Measurements from ENCODE around the gene SPARCL1. TPM values are rescaled to one million over a fixed set of nuclear protein-coding genes. Genes with fewer than 3 reads are reported as not detected.
"Not testable (repeated sequence)": the region's sequence is repeated elsewhere in the genome, so short reads cannot be mapped to it uniquely, and the experiment has no call there.

The SPARCL1 gene
- total RNA-seq (100 to 1,000 TPM; 343 to 386 (median 355) TPM), polyA plus RNA-seq (492 TPM)
- long read RNA-seq, donor 1, transcript SPARCL1-201 (11 exons, 2,906 nt) = major isoform, 330 of 452 reads
- long read RNA-seq, donor 1, transcript SPARCL1-202 (12 exons, 2,994 nt) = minor isoform, 15 of 452 reads
- long read RNA-seq, donor 1, partial matches to known transcripts = 97 of 452 reads
- long read RNA-seq, donor 1, other reads (novel, unspliced or antisense) = 8 of 452 reads
- long read RNA-seq, donor 2, transcript SPARCL1-202 (12 exons, 2,994 nt) = minor isoform, 6 of 206 reads
- long read RNA-seq, donor 2, transcript SPARCL1-201 (11 exons, 2,906 nt) = major isoform, 174 of 206 reads
- long read RNA-seq, donor 2, partial matches to known transcripts = 19 of 206 reads
- long read RNA-seq, donor 2, other reads (novel, unspliced or antisense) = 7 of 206 reads
- long read RNA-seq, donor 3, transcript SPARCL1-202 (12 exons, 2,994 nt) = minor isoform, 9 of 698 reads
- long read RNA-seq, donor 3, transcript SPARCL1-203 (5 exons, 950 nt) = minor isoform, 10 of 698 reads
- long read RNA-seq, donor 3, transcript SPARCL1-201 (11 exons, 2,906 nt) = major isoform, 375 of 698 reads
- long read RNA-seq, donor 3, partial matches to known transcripts = 281 of 698 reads
- long read RNA-seq, donor 3, other reads (novel, unspliced or antisense) = 21 of 698 reads
- long read RNA-seq, donor 4, transcript SPARCL1-201 (11 exons, 2,906 nt) = major isoform, 221 of 251 reads
- long read RNA-seq, donor 4, partial matches to known transcripts = 17 of 251 reads
- long read RNA-seq, donor 4, other reads (novel, unspliced or antisense) = 9 of 251 reads

- intact Hi-C loops (cut with DNase I) = no loop called here
- DNase-seq = peak in 2 of 3 donors; percentile 44 to 71
Observed at GRCh38 chr4:87529187-87529586, at the start of gene SPARCL1. Gene SPARCL1, minus strand, starts transcription at chr4:87529376. Its CDS starts 29,802 bp downstream, at chr4:87499574.

GRCh38 chr4:87575983-87576382 is 46.8 kb upstream of the SPARCL1 start:
- Histone ChIP-seq H3K27ac (ENCODE audit: low read length) (no peak overlapping the region), H3K27me3 (ENCODE audit: control insufficient read depth, insufficient read depth) (no peaks in the 10 kb centered on the region), H3K9me3 (ENCODE audit: control insufficient read depth, low read length) (no peaks in the 10 kb centered on the region), H3K4me3 (ENCODE audit: low read length) (no peak overlapping the region), H3K4me1 (ENCODE audit: control insufficient read depth, insufficient read depth, low read length) (no peaks in the 10 kb centered on the region)
- intact Hi-C loops (cut with DNase I) = no loop called here
- ATAC-seq (no peak), DNase-seq (no peak)

More at GRCh38 chr4:87529187-87529586, at the start of gene SPARCL1:
- Histone ChIP-seq H3K4me3 (ENCODE audit: low read length) (peak within 1 kb of the TSS; percentile 86), H3K27me3 (ENCODE audit: control insufficient read depth, insufficient read depth) (no peaks in the 10 kb centered on the region), H3K4me1 (ENCODE audit: control insufficient read depth, insufficient read depth, low read length) (peaks cover 2% of the 10 kb centered on the region), H3K27ac (ENCODE audit: low read length) (peak within 1 kb of the TSS; percentile 98), H3K9me3 (ENCODE audit: control insufficient read depth, low read length) (no peaks in the 10 kb centered on the region)
- ATAC-seq = peak; percentile 51 to 70
- WGBS = 26% methylated on average over 4 of the region's 4 CpGs

- intact Hi-C loops (cut with DNase I) = no loop called here
- ATAC-seq (no peak), DNase-seq (no peak)
- no peaks in the 10 kb centered on the region for H3K27me3 ChIP-seq (ENCODE audit: control insufficient read depth, insufficient read depth)
- no peak overlapping the region for H3K27ac ChIP-seq (ENCODE audit: low read length)
- H3K4me1 ChIP-seq (ENCODE audit: control insufficient read depth, insufficient read depth, low read length) = no peaks in the 10 kb centered on the region
- H3K9me3 ChIP-seq (ENCODE audit: control insufficient read depth, low read length) = no peaks in the 10 kb centered on the region
- no peak overlapping the region for H3K4me3 ChIP-seq (ENCODE audit: low read length)
- 97% methylated on average over 1 of the region's 1 CpG for WGBS
Observed at GRCh38 chr4:87575408-87575807, 46.2 kb upstream of the SPARCL1 start.

GRCh38 chr4:87574996-87575395 is 45.8 kb upstream of the SPARCL1 start:
- ATAC-seq = no peak
- H3K27ac ChIP-seq (ENCODE audit: low read length) = no peak overlapping the region

GRCh38 chr4:87574376-87574775 is 45.2 kb upstream of the SPARCL1 start:
- H3K27ac ChIP-seq (ENCODE audit: low read length); DNase-seq; ATAC-seq; H3K9me3 ChIP-seq (ENCODE audit: control insufficient read depth, low read length); intact Hi-C loops (cut with DNase I); H3K27me3 ChIP-seq (ENCODE audit: control insufficient read depth, insufficient read depth); H3K4me1 ChIP-seq (ENCODE audit: control insufficient read depth, insufficient read depth, low read length); H3K4me3 ChIP-seq (ENCODE audit: low read length): not testable (repeated sequence)

More at GRCh38 chr4:87574996-87575395, 45.8 kb upstream of the SPARCL1 start:
- no peaks in the 10 kb centered on the region for H3K27me3 ChIP-seq (ENCODE audit: control insufficient read depth, insufficient read depth)
- H3K4me1 ChIP-seq (ENCODE audit: control insufficient read depth, insufficient read depth, low read length) = no peaks in the 10 kb centered on the region
- no peaks in the 10 kb centered on the region for H3K9me3 ChIP-seq (ENCODE audit: control insufficient read depth, low read length)
- H3K4me3 ChIP-seq (ENCODE audit: low read length) = no peak overlapping the region
- 85% methylated on average over 3 of the region's 3 CpGs for WGBS
- no peak for DNase-seq
- intact Hi-C loops (cut with DNase I) = no loop called here

- intact Hi-C loops (cut with DNase I) = no loop called here
- WGBS = 80% methylated on average over 5 of the region's 5 CpGs
- DNase-seq = no peak
Observed at GRCh38 chr4:87570290-87570805, 41.2 kb upstream of the SPARCL1 start.

GRCh38 chr4:87567191-87567590 is 38.0 kb upstream of the SPARCL1 start:
- no peaks in the 10 kb centered on the region for H3K4me1 ChIP-seq (ENCODE audit: control insufficient read depth, insufficient read depth, low read length)
- no peaks in the 10 kb centered on the region for H3K9me3 ChIP-seq (ENCODE audit: control insufficient read depth, low read length)
- intact Hi-C loops (cut with DNase I) = no loop called here
- DNase-seq (no peak), ATAC-seq (no peak)
- 85% methylated on average over 2 of the region's 2 CpGs for WGBS
- no peaks in the 10 kb centered on the region for H3K27me3 ChIP-seq (ENCODE audit: control insufficient read depth, insufficient read depth)
- no peak overlapping the region for H3K27ac ChIP-seq (ENCODE audit: low read length)
- H3K4me3 ChIP-seq (ENCODE audit: low read length) = no peak overlapping the region

More at GRCh38 chr4:87570290-87570805, 41.2 kb upstream of the SPARCL1 start:
- Histone ChIP-seq H3K27ac (ENCODE audit: low read length) (no peak overlapping the region), H3K4me1 (ENCODE audit: control insufficient read depth, insufficient read depth, low read length) (no peaks in the 10 kb centered on the region), H3K9me3 (ENCODE audit: control insufficient read depth, low read length) (no peaks in the 10 kb centered on the region), H3K27me3 (ENCODE audit: control insufficient read depth, insufficient read depth) (no peaks in the 10 kb centered on the region), H3K4me3 (ENCODE audit: low read length) (no peak overlapping the region)
- no peak for ATAC-seq

GRCh38 chr4:87566276-87566675 is 37.1 kb upstream of the SPARCL1 start:
- no peak for DNase-seq
- no peaks in the 10 kb centered on the region for H3K9me3 ChIP-seq (ENCODE audit: control insufficient read depth, low read length)
- H3K4me3 ChIP-seq (ENCODE audit: low read length) = no peak overlapping the region
- H3K27ac ChIP-seq (ENCODE audit: low read length) = no peak overlapping the region
- H3K4me1 ChIP-seq (ENCODE audit: control insufficient read depth, insufficient read depth, low read length) = no peaks in the 10 kb centered on the region
- H3K27me3 ChIP-seq (ENCODE audit: control insufficient read depth, insufficient read depth) = no peaks in the 10 kb centered on the region
- no peak for ATAC-seq
- intact Hi-C loops (cut with DNase I) = no loop called here
- 72% methylated on average over 2 of the region's 2 CpGs for WGBS

GRCh38 chr4:87565746-87566145 is 36.6 kb upstream of the SPARCL1 start:
- 80% methylated on average over 4 of the region's 4 CpGs for WGBS
- no peak for DNase-seq
- no peaks in the 10 kb centered on the region for H3K9me3 ChIP-seq (ENCODE audit: control insufficient read depth, low read length)
- H3K27ac ChIP-seq (ENCODE audit: low read length) = no peak overlapping the region
- no peak overlapping the region for H3K4me3 ChIP-seq (ENCODE audit: low read length)
- no peaks in the 10 kb centered on the region for H3K4me1 ChIP-seq (ENCODE audit: control insufficient read depth, insufficient read depth, low read length)
- intact Hi-C loops (cut with DNase I) = no loop called here
- ATAC-seq = no peak
- H3K27me3 ChIP-seq (ENCODE audit: control insufficient read depth, insufficient read depth) = no peaks in the 10 kb centered on the region

GRCh38 chr4:87560802-87561201 is 31.6 kb upstream of the SPARCL1 start:
- ATAC-seq (no peak), DNase-seq (no peak)
- H3K4me1 ChIP-seq (ENCODE audit: control insufficient read depth, insufficient read depth, low read length) = no peaks in the 10 kb centered on the region
- WGBS = 97% methylated on average over 2 of the region's 2 CpGs
- intact Hi-C loops (cut with DNase I) = no loop called here
- H3K27ac ChIP-seq (ENCODE audit: low read length) = no peak overlapping the region
- no peak overlapping the region for H3K4me3 ChIP-seq (ENCODE audit: low read length)
- no peaks in the 10 kb centered on the region for H3K9me3 ChIP-seq (ENCODE audit: control insufficient read depth, low read length)
- no peaks in the 10 kb centered on the region for H3K27me3 ChIP-seq (ENCODE audit: control insufficient read depth, insufficient read depth)
